HG03469 (cell line): ENCODE results near the gene SYCE1L.
"Not testable (repeated sequence)": the region's sequence is repeated elsewhere in the genome, so short reads cannot be mapped to it uniquely, and the experiment has no call there.

Experiments used
- ATAC-seq: cut with Tn5 transposase; IDR thresholded peaks from one replicate; pipeline ENCODE4 v1.9.1; 2021; ENCODE audit warnings: mild to moderate bottlenecking, moderate library complexity, moderate number of reproducible peaks; ENCODE audit not compliant: unreplicated experiment

Gene SYCE1L

GRCh38 chr16:77199211-77199610 is at the start of gene SYCE1L:
Gene SYCE1L (plus strand): TSS chr16:77199408. CDS start chr16:77199452, 44 bp downstream.
- no peak for ATAC-seq

- no peak for ATAC-seq
These were observed 41.7 kb upstream of the SYCE1L start for GRCh38 chr16:77157346-77158058.

- ATAC-seq = no peak
These were observed 40.9 kb upstream of the SYCE1L start for GRCh38 chr16:77158293-77158692.

GRCh38 chr16:77165006-77165405 is 34.2 kb upstream of the SYCE1L start:
- no peak for ATAC-seq

- not testable (repeated sequence) for ATAC-seq
These were observed 33.5 kb upstream of the SYCE1L start for GRCh38 chr16:77165536-77166236.

GRCh38 chr16:77166726-77167125 is 32.5 kb upstream of the SYCE1L start:
- no peak for ATAC-seq

GRCh38 chr16:77168901-77169300 is 30.3 kb upstream of the SYCE1L start:
- no peak for ATAC-seq

- ATAC-seq = peak; percentile 55
These were observed 29.5 kb upstream of the SYCE1L start for GRCh38 chr16:77169650-77170236.

- ATAC-seq = no peak
These were observed 28.4 kb upstream of the SYCE1L start for GRCh38 chr16:77170805-77171204.

- ATAC-seq = peak; percentile 82
These were observed 27.2 kb upstream of the SYCE1L start for GRCh38 chr16:77171745-77172635.

GRCh38 chr16:77172951-77173350 is 26.3 kb upstream of the SYCE1L start:
- ATAC-seq = no peak

- no peak for ATAC-seq
These were observed 16.1 kb upstream of the SYCE1L start for GRCh38 chr16:77183137-77183536.

GRCh38 chr16:77186298-77186697 is 12.9 kb upstream of the SYCE1L start:
- ATAC-seq = not testable (repeated sequence)

GRCh38 chr16:77190190-77190477 is 9.1 kb upstream of the SYCE1L start:
- ATAC-seq = no peak

- peak; percentile 92 for ATAC-seq
These were observed 8.5 kb upstream of the SYCE1L start, which contains the start of gene MON1B for GRCh38 chr16:77190478-77191258. Gene MON1B (plus strand): TSS chr16:77191190. CDS start chr16:77191486, 296 bp downstream.

- no peak for ATAC-seq
These were observed 7.8 kb upstream of the SYCE1L start for GRCh38 chr16:77191259-77191969.

- ATAC-seq = no peak
These were observed 5.8 kb upstream of the SYCE1L start for GRCh38 chr16:77193377-77193776.

- ATAC-seq = no peak
These were observed 4.6 kb upstream of the SYCE1L start for GRCh38 chr16:77194295-77195231.

GRCh38 chr16:77195411-77195810 is 3.8 kb upstream of the SYCE1L start:
- no peak for ATAC-seq
